GM19438 (cell line): Measurements from ENCODE around the gene TMIGD1.

ENCODE experiments used
- ATAC-seq: cut with Tn5 transposase; IDR thresholded peaks from one replicate; pipeline ENCODE4 v1.9.1; 2021; ENCODE audit warnings: low read depth; ENCODE audit not compliant: unreplicated experiment

The TMIGD1 gene

GRCh38 chr17:30336369-30337171 is 2.7 kb upstream of the TMIGD1 start:
- no peak for ATAC-seq

GRCh38 chr17:30334421-30334820 is 564 bp upstream of the TMIGD1 start:
- no peak for ATAC-seq

DNA sequence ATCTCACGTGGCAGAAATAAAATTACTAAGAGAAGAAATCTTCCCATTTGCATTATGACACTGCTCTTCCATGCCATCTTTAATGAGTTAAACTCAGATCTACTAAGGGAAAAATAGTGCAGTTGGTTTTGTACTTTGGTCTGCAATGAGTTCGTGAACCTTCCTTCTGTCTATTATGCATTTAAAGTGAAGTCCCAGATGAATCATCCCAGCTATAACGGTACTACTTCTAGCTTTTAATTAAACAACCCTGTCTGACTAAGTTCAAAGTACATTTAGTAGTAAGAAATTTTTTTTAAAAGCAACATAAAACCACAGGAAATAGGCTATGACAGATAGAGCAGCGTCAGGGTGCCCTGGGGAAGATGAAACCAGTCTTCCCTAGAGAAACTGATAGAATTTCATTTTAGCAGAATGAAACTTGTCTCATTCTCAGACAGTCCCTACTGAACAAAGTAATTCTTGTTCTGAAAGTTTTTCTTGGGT is 1.8 kb downstream of the TMIGD1 start:
- no peak for ATAC-seq

- ATAC-seq, result no peak
Observed at GRCh38 chr17:30326809-30327208, 7.0 kb downstream of the TMIGD1 start.

DNA sequence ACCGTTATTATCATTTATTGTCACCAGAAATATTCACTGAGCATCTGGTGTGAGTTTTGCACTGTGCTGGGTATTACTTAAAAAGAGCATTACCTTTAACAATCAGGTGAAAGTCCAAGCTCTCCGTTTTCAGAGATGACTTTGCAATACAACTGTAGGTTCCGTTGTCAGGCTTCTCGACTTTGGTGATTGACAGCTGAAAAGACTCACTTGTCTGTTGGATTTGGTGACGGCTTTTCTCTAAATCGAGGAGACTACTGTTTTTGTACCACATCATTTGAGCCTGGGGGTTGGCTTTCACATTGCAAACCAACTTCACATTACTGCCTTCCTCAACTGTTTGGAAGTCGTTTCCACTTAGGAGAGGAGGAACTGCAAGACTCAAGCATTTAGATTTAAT is 9.1 kb downstream of the TMIGD1 start:
- ATAC-seq, result no peak

- ATAC-seq, result no peak
Observed at GRCh38 chr17:30323895-30324319, 9.9 kb downstream of the TMIGD1 start.

- no peak for ATAC-seq
Observed at GRCh38 chr17:30323262-30323894, 10.5 kb downstream of the TMIGD1 start.

DNA sequence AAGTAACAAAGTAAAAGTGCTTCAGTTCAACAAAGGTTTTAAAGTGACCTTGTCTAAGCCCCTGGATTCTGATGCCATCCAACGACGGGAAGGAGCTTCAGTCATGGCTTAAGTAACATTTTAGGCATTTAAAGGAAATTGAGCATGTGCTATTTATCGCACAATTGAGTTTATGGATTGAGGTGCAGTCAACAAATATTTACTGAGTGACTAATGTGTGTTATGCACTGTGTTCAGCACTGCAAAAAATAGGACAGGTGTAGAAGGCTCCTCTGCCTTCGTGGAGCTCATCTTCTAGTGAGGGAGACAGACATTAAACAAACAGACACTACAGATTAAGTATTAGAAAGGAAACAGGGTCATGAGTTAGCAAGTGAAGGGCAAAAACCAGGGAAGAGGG is 12.5 kb downstream of the TMIGD1 start:
- no peak for ATAC-seq

DNA sequence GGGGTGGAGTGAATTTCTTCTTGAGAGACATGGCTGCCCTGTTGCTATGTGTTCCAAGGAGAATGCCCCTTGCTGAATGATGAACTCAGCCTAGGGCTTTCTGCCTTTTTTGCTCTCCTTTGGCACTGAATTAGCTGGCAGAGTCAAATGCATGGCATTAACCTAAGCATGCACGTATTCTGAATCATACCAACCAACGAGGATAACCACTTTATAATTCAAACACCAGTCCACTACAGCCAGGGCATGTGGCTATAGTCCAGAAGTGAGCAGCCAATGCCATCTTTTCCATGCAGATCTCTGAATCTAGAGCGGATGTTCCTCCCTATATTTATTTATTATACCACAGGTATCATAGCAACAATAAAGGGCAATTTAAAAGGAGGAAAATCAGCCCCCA is 15.7 kb downstream of the TMIGD1 start:
- no peak for ATAC-seq

DNA sequence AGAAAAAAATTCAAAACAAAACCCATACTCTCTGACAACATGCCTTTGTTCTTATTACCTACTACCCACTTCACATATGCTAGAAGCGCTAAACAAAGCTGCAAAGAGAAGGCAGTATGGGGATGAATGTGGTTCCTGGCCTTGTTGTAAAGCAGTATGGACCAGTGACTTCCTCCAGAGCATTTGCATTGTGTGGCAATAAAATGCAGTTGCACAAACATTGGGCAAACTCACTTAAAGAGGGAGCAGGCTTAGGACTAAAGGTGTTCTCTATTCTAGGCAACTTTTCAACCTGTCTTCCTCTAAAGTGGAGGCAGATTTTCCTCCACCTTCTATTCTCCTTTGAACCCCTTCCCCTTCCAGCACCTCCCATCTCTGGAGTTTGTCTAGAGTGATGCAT is 17.1 kb downstream of the TMIGD1 start:
- no peak for ATAC-seq

DNA sequence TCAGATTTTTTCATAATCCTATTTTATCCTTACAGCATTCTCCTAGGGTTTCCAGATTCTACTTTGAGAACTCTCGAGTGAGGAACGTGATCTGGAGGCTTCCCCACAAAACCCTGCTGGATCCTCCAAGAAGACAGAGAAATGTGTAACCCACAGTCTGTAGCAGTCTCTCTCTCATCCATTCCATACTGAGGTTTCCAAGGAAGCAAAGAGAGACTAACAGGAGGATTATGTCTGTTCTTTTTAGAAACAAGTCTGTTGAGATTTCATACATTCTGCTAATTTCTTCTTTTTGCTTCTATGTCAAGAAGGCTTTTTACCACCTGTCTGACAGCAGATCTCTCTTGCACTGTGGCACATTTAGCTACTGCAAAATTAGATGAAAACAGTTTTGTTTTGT is 18.8 kb downstream of the TMIGD1 start:
- no peak for ATAC-seq

GRCh38 chr17:30314474-30314873 is 19.4 kb downstream of the TMIGD1 start:
- ATAC-seq, result no peak

DNA sequence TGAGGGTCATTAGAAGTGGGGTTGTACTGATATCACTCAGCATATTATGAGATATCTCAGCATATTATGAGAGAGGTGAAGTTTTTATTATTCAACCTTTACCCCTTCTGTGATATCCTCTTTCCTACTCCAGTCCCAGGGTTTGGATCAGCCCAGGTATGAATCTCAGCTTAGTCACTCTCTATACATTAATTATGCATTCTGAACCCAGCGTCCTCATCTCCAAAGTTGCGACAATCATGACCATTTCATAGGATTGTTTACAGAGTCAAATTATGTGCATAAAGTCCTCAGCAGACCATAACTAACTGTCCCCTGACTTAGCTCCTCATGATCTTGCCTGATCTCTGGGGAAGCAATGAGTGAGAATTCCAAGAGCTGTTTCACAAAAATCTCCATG is 21.6 kb downstream of the TMIGD1 start:
- ATAC-seq, result no peak

GRCh38 chr17:30310562-30310961 is 23.3 kb downstream of the TMIGD1 start:
- ATAC-seq, result no peak

DNA sequence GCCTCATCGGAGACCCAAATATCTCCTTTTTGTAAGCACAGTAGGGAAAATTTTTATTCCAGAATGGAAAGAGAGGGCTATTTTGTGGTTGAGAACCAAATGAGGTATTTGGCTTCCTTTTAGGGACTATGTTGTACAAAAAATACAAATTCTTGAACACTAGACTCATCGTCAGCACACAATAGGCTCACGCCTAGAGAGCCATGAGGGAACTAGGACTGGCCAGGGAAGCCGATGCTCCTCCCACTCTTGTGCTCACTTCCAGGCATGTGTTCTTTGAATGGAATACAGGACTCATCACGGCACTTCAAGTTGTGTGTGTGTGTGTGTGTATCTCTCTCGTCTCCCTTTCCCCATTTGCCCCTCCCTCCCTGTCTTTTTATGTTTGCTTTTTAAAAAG is 24.3 kb downstream of the TMIGD1 start:
- no peak for ATAC-seq

GRCh38 chr17:30308406-30308805 is 25.5 kb downstream of the TMIGD1 start:
- ATAC-seq, result no peak

- ATAC-seq, result no peak
Observed at GRCh38 chr17:30304778-30305177, 29.1 kb downstream of the TMIGD1 start.

DNA sequence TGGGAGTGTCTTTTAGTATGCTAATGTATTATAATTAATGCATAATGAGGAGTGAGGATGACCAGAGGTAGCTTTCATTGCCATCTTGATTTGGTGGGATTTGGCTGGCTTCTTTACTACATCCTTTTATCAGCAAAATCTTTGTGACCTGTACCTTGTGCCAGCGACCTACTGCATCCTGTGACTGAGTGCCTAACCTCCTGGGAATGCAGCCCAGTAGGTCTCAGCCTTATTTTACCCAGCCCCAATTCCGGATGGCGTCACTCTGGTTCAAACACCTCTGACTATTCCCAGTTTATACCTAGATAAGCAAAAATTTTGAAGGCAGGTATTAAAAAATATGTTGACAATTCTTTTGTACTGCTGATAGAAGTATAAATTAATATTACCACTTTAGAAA is 31.6 kb downstream of the TMIGD1 start:
- ATAC-seq, result no peak

GRCh38 chr17:30300818-30301217 is 33.0 kb downstream of the TMIGD1 start:
- no peak for ATAC-seq

GRCh38 chr17:30299000-30299399 is 34.9 kb downstream of the TMIGD1 start:
- ATAC-seq, result no peak

DNA sequence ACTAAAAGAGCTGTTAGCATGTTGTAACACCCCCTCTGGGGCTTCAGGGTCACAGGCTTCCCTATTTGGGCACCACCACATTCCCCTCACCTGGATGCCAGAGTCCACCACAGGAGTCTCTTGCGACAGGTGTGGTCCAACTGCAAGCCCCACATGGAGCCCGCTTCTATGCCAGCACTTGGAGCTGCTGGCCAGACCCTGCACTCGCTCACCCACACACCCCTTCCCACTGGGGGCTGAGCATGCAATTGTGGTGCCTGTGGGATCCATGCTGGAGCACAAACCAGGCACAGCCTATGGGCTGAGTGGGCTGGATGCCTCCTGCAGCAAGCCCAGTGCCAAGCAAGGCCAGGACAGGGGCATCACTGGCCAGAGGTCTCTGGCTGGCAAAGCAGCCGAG is 36.1 kb downstream of the TMIGD1 start:
- no peak for ATAC-seq

DNA sequence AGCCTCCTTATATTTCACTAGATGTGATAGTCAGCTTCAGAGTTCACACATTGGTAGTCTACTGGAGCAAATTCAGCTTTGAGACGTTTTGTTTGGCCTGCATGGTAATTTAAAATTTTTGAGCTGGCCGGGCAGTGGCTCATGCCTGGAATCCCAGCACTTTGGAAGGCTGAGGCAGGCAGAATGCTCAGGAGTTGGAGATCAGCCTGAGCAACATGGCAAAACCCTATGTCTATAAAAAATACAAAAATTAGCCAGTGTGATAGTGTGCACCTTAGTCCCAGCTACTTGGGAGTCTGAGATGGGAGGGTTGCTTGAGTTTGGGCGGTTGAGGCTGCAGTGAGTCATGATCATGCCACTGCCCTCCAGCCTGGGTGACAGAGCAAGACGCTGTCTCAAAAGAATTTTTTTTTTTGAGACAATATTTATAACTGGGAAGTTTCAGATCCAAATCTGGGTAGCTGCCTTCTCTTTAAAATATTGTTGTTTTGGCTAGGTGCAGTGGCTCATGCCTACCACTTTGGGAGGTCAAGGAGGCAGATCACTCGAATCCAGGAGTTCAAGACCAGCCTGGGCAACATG is 37.3 kb downstream of the TMIGD1 start:
- no peak for ATAC-seq
